ENCODE measurements around the gene CHCHD6.
"Not testable (repeated sequence)": the region's sequence is repeated elsewhere in the genome, so short reads cannot be mapped to it uniquely, and the experiment has no call there.

CHCHD6 gene

DNA sequence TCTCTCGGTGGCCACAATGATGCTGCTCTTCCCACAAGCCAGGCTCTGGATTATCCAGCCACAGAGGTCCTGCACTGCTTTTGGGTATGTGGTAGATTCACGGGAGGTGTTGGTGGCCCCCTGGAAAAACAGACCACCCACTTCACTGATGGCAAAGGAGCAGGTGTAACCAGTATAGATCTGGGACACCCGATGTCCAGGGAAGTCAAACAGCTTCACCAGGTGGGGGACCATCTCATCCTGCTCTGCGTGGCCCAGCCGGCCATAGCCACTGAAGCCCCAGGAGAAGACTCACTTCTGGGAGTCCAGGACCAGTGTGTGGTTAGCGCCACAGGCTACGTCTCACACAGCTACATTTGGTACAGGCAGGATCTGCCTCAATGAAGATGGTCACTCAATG lies 62.6 kb downstream of the CHCHD6 start:
- no peak for DNase-seq (ENCODE audit: low read depth, low spot score)

DNA sequence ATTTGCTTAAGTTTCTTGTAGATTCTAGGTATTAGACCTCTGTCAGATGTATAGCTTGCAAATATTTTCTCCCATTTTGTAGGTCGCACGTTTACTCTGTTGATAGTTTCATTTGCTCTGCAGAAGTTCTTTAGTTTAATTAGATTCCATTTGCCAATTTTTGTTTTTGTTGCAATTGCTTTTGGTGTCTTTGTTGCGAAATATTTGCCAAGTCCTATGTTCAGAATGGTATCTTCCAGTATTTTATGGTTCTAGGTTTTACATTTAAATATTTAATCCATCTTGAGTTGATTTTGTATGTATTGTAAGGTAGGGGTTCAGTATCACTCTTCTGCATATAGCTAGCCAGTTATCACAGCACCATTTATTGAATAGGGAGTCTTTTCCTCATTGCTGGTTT lies 64.9 kb downstream of the CHCHD6 start:
- DNase-seq (ENCODE audit: low read depth, low spot score), result no peak

DNA sequence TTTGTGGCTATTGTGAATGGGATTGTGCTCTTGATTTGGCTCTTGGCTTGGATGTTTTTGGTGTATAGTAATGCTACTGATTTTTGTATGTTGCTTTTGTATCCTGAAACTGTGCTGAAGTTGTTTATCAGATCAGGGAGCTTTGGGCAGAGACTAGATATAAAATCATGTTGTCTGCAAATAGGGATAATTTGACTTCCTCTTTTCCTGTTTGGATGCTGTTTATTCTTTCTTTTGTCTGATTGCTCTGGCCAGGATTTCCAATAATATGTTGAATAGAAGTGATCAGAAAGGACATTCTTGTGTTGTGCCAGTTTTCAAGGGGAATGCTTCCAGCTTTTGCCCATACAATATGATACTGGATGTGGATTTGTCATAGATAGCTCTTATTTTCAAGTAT lies 66.1 kb downstream of the CHCHD6 start:
- DNase-seq (ENCODE audit: low read depth, low spot score), result no peak

- DNase-seq (ENCODE audit: low read depth, low spot score), result no peak
Observed at GRCh38 chr3:126773167-126773566, 69.1 kb downstream of the CHCHD6 start.

DNA sequence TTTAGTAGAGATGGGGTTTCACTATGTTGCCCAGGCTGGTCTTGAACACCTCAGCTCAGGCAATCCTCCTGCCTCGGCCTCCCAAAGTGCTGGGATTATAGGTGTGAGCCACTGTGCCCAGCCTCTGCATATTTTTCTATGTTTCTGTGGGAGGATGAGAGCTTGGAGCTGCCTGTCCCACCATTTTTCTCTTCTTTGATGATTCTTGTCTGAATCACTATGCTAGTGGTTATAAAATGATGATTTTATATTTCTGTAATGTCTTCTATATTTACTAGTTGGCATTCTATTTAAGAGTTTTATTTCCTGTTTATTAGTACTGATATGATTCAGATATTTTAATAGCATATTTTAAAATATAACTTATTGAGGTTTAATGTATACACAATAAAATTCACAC lies 69.7 kb downstream of the CHCHD6 start:
- no peak for DNase-seq (ENCODE audit: low read depth, low spot score)

GRCh38 chr3:126777366-126777765 lies 73.3 kb downstream of the CHCHD6 start:
- no peak for DNase-seq (ENCODE audit: low read depth, low spot score)

DNA sequence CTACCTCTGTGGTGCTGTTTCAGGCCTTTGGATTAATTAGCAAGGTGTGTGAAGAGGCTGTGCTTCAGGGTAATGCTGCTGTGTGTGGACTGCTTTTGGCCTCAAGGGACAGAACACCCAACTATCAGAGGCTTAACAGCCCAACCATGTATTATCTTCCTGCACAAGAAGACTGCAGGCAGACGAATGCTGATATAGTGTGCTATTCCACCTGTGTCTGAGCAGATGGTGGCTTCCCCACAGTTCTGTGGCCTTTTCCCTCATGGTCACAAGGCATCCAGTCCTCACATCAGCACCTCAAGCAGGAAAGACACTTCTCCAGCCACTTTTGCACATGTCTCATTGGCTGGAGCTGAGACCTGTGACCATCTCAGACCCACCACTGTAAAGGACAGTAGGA lies 76.6 kb downstream of the CHCHD6 start:
- no peak for DNase-seq (ENCODE audit: low read depth, low spot score)

- no peak for DNase-seq (ENCODE audit: low read depth, low spot score)
Observed at GRCh38 chr3:126781406-126781805, 77.4 kb downstream of the CHCHD6 start.

DNA sequence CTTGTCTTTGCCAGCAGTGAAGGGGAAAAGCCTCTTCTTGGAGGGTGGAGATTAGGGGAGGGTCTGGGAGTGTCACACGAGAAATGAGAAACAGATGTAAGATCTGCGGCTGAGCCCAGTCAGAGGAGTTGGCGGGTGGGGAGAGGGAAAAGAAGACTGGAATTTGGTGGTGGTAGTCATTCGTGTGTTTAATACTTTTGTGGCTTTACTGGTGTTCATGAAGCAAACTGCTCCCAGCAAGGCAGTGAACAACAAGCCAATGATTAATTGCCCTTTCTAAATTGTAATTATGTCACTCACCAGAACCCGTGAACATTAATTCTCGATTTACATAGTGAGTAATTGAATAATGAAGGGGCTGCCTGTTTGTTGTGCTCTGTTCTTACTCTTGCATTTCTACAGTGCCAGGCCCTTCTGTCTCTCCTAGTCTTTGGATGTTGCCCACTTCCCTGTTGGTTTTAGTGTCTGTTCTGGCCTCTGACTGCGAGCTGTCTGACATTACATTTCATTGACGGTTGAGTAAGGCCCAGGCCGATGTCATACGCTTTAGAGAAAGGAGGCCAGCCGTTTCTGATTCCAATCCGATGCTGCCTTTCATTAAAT lies 78.0 kb downstream of the CHCHD6 start:
- DNase-seq (ENCODE audit: low read depth, low spot score), result no peak

DNA sequence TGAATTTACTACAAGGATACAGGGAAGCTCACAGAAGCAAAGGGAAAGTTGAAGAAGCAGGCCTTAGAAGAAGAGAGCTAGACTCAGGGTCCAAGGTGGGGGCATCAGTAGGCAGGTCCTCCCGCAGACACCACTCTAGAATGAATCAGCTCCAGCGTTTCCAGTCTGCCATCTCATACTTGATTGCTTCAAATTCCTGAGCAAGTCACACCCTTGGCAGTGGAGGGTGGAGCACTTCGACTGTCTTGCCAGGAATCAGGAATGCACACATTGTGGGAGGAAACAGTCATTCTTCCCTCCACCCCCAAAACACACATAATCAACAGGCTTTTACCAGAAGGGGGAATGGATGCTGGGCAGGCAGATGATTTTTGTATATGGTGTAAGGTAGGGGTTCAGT lies 78.5 kb downstream of the CHCHD6 start:
- DNase-seq (ENCODE audit: low read depth, low spot score), result no peak

DNA sequence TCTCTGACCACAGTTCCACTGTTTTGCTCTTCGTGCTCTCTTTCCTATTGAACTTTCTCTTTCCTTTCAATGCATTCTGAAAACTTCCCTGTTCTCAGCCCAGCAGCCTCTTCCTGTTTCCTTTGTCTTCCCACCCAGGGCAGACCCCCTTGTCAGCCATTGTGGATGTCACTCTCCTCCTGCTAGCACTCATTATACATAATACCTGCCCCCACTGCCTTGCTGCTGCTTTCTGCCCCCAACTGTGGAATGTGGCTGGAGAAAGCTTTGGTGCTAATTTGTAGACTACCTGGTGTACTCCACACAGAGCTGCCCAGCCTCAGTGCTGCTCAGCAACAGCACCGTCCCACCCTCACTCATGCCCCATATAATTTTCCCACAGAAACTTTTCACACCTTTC lies 80.2 kb downstream of the CHCHD6 start:
- no peak for DNase-seq (ENCODE audit: low read depth, low spot score)

DNA sequence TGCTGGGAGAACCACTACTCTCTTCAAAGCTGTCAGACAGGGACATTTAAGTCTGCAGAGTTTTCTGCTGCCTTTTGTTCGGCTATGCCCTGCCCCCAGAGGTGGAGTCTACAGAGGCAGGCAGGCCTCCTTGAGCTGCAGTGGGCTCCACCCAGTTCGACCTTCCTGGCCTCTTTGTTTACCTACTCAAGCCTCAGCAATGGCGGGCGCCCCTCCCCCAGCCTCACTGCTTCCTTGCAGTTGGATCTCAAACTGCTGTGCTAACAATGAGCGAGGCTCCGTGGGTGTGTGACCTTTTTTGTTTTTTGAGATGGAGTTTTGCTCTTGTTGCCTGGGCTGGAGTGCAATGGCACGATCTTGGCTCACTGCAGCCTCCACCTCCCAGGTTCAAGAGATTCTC lies 87.3 kb downstream of the CHCHD6 start:
- not testable (repeated sequence) for DNase-seq (ENCODE audit: low read depth, low spot score)

DNA sequence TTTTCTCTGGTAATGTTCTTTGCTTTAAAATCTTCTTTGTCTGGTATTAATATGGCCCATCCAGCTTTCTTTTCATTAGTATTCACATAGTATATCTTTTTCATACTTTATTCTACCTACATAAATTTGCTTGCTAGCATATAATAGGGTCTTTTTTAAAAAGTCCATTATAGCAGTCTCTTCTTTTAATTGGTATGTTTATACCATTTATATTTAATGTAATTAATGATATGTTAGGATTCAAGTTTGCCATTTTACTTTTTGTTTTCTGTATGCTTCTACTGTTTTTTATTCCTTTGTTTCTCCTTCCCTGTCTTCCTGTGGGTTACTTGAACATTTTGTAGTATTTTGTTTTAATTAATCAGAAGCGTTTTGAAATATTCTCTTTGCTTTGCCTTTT lies 89.0 kb downstream of the CHCHD6 start:
- DNase-seq (ENCODE audit: low read depth, low spot score), result no peak

DNA sequence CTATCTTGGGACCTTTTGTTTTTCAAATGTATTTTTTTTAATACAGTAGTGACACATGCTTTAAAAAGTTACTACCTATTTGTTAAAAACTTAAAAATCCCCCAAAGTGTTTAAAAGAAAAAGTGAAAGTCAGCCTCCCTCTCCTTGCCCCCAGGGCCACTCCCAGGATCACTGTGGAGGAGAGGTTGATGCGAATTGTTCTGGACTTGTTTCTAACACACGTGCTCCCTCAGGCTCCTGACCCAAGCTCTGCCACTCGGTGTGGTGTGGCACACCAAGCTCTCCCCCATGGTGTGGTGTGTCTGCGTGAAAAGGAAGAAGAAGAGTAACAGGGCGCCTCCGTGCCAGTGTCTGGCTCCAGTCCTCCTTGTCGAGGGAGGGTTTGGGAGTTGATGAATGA lies 93.5 kb downstream of the CHCHD6 start:
- no peak for DNase-seq (ENCODE audit: low read depth, low spot score)

GRCh38 chr3:126798521-126798920 lies 94.5 kb downstream of the CHCHD6 start:
- DNase-seq (ENCODE audit: low read depth, low spot score), result no peak

GRCh38 chr3:126799099-126799498 lies 95.1 kb downstream of the CHCHD6 start:
- no peak for DNase-seq (ENCODE audit: low read depth, low spot score)

GRCh38 chr3:126801312-126801711 lies 97.3 kb downstream of the CHCHD6 start:
- DNase-seq (ENCODE audit: low read depth, low spot score), result not testable (repeated sequence)

DNA sequence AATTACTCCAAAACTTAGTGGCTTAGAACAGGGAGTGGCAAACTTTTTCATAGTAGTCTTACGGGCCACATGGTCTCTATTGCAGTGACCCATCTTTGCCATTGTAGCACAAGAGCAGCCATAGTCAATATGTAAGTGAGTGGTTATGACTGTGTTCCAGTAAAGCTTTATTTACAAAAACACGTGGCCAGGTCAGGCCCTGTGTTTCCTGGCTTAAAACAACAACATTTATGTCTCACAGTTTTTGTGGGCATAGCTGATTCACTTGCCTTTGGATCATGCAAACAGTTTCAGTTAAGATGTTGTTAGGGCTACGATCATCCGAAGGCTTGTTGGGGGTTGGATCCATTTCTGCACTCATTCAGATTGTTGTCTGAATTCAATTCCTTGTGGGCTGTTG lies 103.8 kb downstream of the CHCHD6 start:
- no peak for DNase-seq (ENCODE audit: low read depth, low spot score)

- DNase-seq (ENCODE audit: low read depth, low spot score), result no peak
Observed at GRCh38 chr3:126811530-126811929, 107.5 kb downstream of the CHCHD6 start.

- DNase-seq (ENCODE audit: low read depth, low spot score), result no peak
Observed at GRCh38 chr3:126816298-126816697, 112.3 kb downstream of the CHCHD6 start.

DNA sequence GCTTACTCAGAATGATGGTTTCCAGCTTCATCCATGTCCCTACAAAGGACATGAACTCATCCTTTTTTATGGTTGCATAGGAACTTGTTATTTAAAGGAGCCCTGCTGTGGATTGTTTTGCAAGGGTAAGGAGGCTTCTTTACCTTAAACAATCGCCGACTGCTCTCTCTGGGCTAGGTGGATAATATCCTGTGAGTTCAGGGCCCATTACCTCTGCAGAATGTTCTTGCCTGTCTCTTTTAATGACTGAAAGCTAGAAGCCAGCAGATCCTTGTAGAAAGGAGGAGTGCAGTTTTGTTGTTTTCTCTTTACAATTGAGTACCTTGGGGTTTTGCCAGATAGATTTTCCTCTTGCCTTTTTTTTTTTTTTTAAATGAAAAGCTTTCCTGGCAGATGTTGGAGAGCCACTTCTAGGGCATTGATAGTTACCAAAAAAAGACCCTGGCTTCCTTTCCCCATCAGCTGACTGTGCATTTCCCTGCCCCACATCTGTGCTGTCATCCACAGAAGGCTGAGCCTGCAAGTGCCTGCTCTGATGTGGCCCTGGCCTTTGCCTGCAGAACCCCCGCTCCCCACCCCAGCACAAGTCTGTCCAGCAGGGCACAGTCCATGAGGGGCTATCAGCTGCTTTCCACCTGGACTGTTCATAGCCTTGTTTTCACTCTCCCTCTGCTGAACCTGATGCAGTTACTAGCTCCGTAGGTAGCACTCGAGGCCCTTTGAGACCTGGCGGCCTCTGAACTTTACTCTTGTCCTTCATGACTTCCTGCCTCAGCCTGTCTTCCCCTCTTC lies 113.1 kb downstream of the CHCHD6 start:
- DNase-seq (ENCODE audit: low read depth, low spot score), result no peak

- no peak for DNase-seq (ENCODE audit: low read depth, low spot score)
Observed at GRCh38 chr3:126817781-126818180, 113.7 kb downstream of the CHCHD6 start.

DNA sequence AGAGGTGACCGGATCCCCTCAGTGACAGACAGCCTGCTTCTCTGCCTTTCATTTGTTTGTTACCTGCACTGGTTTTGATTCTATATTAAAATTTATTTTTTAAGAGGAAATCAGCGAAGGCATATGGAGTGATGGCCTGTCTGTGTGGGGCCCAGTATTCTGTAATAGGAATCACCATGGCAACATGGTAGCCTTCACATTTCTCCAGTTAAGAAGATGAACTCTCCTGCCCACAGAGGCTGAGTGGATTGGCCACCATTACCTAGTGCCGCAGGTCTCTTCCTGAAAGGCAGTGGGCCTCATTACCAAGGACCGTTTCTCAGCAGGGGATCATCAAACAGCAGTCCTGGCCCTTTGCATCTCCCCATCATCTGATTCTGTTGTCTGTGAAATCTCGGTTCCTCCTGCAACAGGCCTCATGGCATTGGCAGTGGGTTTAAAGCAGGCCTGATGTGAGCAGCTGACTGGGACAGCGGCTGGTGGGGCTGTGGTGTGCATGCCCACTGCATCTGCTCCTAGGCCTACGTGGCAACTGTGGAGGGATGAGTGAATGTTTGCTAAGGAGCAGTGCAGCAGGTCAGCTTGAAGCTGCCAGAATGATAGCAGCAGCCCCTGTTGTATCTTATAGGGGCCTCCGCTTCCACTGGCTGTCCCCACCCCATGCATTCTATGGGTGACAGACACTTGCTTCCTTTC lies 114.5 kb downstream of the CHCHD6 start:
- no peak for DNase-seq (ENCODE audit: low read depth, low spot score)
